Measurements from ENCODE around the gene DYRK1A.
"Not testable (repeated sequence)": the region's sequence is repeated elsewhere in the genome, so short reads cannot be mapped to it uniquely, and the experiment has no call there.

DYRK1A gene

DNA sequence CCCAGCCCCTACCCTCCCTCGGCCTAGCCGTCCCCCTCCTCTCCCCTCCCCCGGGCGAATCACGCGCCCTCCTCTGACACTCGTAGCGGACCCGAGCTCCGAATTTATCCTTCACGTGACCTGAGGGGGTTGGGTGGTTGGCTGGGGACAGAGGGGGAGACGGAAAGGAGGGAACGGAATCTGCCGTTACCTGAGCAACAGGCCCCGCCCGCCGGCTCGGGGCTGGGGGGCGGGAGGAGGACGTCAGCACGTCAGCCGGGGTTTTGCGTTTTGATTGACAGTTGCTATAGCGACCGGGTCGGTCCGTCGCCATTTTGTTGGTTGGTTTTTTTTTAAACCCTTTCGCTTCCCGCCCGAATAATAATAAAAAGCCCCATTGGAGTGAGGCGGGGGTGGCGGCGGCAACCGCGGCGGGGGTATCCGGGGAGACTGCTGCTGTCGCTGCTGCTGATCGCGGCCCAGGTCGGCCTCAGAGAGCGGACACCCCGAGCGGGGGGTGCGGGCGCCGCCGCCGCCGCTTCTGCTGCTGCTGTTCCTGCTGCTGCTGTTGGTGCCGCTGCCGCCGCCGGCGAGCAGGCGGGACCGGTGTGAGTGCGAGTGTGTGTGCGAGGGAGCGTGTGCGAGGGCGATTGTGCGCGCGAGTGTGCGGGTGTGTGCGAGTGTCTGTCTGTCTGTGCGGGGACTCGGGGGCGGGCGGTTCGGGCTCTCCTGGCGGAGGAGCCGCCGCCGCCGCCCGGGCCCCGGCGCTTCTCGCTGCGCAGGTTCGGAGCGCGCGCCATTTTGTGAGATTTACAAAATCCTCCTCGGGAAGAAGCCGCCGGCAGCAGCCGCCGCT is at the start of gene DYRK1A:
Gene DYRK1A, plus strand, starts transcription at position 292 of the 835 bp plus-strand sequence. CDS start 53,602 bp downstream, outside the sequence.
- peak within 1 kb of the TSS; percentile 69 for H3K4me3 ChIP-seq (ENCODE audit: low read depth, low read length)
- peak; percentile 99 for DNase-seq (ENCODE audit: low read depth)

DNA sequence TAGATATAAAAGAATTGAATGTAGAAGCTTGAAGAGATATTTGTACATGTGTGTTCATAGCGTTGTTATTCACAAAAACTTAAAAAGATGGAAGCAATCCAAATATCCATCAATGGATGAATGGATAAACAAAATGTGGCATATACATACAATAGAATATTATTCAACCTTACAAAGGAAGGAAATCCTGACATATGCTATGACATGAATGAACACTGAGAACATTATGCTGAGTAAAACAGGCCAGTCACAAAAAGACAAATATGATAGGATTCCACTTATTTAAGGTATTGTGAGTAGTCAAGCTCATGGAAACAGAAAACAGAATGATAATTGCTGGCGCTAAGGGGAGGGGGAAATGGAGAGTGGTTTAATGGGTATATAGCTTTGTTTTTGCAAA is 47.0 kb upstream of the DYRK1A start:
- no peak overlapping the region for H3K4me3 ChIP-seq (ENCODE audit: low read depth, low read length)
- no peak for DNase-seq (ENCODE audit: low read depth)

DNA sequence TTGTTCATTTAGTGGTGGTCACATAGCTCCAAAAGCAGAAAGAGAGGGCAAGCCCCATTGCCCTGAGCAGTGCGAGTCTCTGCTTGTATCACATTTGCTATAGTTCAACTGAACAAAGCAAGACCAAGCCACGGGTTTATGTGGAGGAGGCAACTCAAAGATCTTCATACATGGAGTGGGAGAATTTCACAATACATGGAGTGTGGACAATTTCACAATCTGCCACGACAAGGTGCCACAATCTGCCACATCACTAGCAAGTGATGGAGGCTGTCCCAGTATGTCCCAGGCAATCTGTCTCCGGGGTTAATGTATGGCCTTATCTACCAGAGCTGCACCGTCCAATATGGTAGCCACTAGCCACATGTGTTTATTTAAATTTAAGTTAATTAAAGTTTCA is 44.5 kb upstream of the DYRK1A start:
- no peak for DNase-seq (ENCODE audit: low read depth)
- H3K4me3 ChIP-seq (ENCODE audit: low read depth, low read length): no peak overlapping the region

DNA sequence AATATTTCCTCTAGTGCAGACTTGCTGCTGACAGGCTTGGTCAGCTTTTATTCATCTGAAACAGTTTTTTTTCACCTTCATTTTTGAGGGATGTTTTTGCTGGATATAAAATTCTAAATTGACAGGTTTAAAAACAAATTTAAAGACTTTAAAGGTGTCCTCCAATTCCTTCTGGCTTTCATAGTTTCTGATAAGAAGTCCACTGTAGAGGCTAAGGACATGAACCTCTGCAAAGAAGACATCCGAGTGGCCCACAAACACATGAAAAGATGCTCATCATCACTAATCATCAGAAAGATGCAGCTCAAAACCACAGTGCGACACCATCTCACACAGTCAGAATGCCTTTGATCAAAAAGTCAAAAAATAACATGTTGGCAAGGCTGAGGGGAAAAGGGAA is 42.0 kb upstream of the DYRK1A start:
- no peak overlapping the region for H3K4me3 ChIP-seq (ENCODE audit: low read depth, low read length)
- DNase-seq (ENCODE audit: low read depth): no peak

DNA sequence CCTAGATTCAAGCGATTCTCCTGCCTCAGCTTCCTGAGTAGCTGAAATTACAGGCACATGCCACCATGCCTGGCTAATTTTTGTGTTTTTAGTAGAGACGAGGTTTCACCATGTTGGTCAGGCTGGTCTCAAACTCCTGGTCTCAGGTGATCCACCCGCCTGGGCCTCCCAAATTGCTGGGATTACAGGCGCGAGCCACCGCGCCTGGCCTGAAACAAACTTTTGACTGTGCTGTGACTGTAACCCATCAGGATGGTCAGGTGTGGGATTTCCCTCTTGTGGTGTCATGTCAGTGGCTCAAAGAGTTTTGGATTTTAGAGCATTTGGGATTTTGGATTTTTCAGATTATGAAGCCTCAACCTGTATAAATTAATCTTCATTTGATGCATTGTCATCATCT is 38.4 kb upstream of the DYRK1A start:
- DNase-seq (ENCODE audit: low read depth); H3K4me3 ChIP-seq (ENCODE audit: low read depth, low read length): not testable (repeated sequence)

DNA sequence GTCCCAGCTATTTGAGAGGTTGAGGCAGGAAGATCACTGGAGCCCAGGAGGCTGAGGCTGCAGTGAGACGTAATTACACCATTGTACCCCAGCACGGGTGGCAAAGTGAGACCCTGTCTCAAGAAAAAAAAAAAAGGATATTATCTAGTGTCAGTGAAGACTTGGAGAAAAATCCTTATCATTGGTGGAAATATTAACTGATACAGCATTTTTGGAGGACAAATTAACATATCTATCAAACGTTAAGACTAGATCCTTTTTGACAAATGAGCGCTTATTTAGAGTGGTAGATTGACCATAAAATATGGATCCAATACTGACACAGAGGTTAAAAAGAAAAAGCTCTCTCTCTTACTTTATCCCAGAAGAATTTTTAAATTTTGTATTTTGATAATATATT is 35.2 kb upstream of the DYRK1A start:
- no peak for DNase-seq (ENCODE audit: low read depth)
- no peak overlapping the region for H3K4me3 ChIP-seq (ENCODE audit: low read depth, low read length)

DNA sequence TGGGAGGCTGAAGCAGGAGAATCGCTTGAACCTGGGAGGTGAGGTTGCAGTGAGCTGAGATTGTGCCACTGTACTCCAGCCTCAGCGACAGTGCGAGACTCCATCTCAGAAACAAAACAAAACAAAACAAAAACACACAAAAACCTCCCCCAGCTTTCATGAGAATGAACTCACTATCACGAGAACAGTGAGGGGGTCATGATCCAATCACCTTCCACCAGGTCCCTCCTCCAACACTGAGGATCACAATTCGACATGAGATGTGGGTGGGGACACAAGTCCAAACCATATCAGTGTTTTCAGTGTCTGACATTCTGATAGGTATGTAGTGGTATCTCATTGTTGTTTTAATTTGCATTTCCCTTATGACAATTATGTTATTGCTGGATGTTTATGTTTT is 31.5 kb upstream of the DYRK1A start:
- DNase-seq (ENCODE audit: low read depth): no peak
- H3K4me3 ChIP-seq (ENCODE audit: low read depth, low read length): no peak overlapping the region

DNA sequence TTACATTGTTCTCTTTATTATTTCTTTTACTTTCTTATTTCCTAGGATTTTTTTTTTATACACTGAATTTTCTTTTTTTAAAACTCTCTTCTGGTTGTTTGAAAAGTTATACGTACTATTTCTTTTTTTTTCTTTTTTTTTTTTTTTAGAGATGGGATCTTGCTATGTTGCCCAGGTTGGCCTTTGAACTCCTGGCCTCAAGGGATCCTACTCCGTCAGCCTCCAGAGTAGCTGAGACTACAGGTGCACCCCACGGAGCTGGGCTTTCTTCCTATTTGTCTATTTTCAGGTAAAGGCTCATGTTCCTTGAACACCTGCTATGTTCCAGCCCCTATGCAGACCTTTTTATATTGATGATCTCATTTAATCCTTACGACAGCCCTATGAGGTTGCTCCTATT is 29.4 kb upstream of the DYRK1A start:
- no peak overlapping the region for H3K4me3 ChIP-seq (ENCODE audit: low read depth, low read length)
- DNase-seq (ENCODE audit: low read depth): no peak

DNA sequence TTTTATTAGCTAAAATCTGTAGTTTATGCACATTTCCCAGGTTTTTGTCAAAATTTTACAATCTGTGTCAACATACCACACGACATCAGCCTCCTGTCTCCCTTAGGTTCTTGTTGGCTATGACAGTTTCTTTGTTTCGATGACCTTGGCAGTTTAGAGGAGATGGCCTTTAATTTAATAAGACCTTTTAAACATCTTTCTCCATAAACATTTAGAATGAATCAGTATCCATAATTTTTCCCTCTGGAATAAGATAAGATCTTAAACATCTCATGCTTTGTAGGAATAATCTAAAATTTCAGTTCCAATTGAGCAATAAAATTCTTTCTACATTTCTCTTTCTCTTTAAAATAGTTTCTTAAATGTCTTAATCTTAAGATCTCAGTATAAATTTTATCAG is 28.7 kb upstream of the DYRK1A start:
- no peak overlapping the region for H3K4me3 ChIP-seq (ENCODE audit: low read depth, low read length)
- DNase-seq (ENCODE audit: low read depth): no peak

DNA sequence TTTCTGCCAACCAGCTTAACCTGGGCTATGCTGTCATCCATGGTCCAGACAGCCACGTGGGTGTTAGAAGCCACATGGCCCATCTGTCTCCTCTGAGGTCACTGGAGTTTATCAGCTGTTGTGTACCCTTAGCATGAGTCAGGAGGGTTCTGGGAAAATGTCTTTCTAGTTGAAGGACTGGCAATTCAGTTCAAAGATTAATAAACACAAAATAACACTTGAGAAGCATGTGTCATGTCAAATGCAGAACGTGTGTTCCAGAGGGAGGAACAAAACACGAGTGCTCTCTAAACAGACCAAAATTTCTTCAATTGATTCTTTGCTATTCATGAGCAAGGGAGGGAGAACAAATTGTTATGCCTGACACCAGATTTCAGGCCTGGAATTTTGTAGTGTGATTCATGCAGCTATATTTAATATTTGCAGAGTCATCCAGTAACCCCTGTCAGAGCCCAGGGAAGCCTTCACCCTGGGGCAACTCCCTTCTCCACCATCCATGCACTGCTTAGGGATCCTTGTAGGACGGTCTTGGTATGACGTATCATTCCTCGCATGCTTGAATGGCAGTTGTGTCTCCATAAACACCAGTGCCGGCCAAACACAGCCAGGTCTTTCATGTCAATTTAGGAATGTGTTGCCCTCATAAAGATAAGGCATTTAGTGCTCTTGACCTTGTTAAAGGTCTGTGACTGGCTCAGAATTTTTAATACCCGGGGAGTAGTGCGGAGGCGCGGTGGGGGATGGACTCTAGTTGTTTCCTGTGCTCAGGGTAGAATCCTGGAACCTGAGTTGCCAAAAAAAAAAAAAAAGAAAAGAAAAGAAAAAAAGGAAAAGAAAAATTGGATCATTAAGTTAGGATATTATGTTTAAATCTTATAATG is 27.7 kb upstream of the DYRK1A start:
- H3K4me3 ChIP-seq (ENCODE audit: low read depth, low read length): no peak overlapping the region

DNA sequence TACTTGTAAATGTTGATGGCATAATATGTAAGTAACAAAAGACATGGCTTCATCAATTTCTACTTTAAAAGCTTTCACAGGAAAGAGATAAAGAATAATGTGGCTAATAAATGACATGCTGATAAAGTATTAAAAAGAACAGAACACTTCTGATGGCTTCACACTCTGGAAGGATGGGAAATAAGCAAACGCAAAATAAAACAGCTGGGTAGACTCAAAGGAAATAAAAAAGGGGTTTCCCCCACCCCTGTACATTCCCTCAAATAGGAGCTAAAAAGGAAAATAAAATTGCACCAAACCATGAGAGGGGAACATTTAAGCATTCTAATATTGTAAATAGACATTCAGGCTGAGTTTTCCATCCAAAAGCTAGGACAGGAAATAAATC is 27.0 kb upstream of the DYRK1A start:
- no peak for DNase-seq (ENCODE audit: low read depth)
- H3K4me3 ChIP-seq (ENCODE audit: low read depth, low read length): no peak overlapping the region

More for the DNA sequence above, 27.7 kb upstream of the DYRK1A start:
- DNase-seq (ENCODE audit: low read depth): peak; percentile 78

DNA sequence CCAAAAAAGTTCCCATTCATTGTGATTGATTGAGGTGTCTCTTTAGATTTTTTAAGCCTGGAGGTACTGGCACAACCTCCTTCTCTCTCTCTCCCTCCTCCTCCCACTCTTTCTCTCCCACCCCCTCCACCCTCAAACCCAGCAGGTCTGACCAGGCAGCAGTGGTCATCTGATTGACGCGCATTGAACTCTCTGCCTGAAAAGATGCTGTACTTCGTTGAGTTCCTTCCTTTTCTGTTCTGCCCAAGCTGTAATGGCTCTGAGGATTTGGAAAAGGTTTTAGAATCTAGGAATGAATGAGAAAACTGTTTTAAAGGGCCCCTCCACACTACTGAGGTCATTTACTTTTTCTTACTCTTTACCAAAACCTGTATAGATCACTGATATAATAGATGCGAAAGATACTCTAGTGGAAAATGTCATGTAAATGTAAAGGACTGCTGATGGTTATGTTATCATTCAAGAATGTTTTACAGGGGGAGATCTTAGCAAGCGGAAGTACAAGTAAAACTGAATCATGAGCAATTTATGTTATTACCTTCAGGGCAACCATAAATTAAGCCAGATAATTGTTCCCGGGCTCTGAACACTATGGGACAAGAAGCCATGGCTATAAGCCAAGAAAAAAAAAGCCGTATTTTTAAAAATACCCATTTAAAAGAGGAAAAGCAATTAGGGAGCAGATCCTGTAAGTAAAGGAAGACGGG is 25.2 kb upstream of the DYRK1A start:
- H3K4me3 ChIP-seq (ENCODE audit: low read depth, low read length): no peak overlapping the region
- DNase-seq (ENCODE audit: low read depth): no peak

DNA sequence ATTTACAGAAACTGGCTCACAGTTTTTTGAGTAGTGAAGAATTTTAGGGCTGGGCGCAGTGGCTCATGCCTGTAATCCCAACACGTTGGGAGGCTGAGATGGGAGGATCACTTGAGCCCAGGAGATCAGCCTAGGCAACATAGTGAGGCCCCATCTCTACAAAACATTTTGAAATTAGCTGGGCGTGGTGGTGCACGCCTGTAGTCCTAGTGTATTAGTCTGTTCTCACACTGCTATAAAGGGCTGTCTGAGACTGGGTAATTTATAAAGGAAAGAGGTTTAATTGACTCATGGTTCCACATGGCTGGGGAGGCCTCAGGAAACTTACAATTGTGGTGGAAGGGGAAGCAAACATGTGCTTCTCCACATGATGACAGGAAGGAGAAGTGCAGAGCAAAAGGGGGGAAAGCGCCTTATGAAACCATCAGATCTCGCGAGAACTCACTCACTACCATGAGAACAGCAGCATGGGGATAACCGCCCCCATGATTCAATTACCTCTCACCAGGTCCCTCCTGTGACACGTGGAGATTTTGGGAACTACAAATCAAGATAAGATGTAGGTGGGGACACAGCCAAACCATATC is 24.4 kb upstream of the DYRK1A start:
- no peak overlapping the region for H3K4me3 ChIP-seq (ENCODE audit: low read depth, low read length)
- DNase-seq (ENCODE audit: low read depth): no peak

DNA sequence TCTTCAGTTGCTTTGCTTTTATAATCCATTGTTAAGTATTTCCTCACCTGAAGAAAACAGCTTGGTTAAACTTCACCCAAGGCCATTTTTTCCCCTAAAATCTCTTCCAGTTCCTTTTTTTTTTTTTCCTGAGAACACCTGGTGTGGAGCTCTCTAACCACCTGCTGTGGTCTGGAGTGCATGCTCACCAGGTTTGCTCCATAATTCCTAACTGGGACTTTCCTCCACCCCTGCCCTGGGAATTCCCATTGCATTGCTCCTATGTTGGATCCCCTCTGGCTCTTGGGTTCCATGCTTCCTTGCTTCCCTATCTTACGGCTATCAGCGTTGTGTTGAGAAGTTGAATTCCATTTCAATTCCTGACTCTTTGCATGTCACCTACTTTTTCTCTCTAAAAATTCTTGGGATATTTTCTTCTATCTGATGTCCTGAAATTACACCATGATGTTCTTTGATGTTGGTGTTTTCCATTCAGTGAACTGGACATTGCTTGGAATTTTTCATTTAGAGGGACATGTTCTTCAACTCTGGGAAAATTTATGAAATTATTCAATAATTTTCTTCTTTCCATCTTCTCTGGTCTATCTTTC is 19.6 kb upstream of the DYRK1A start:
- no peak for DNase-seq (ENCODE audit: low read depth)
- no peak overlapping the region for H3K4me3 ChIP-seq (ENCODE audit: low read depth, low read length)

DNA sequence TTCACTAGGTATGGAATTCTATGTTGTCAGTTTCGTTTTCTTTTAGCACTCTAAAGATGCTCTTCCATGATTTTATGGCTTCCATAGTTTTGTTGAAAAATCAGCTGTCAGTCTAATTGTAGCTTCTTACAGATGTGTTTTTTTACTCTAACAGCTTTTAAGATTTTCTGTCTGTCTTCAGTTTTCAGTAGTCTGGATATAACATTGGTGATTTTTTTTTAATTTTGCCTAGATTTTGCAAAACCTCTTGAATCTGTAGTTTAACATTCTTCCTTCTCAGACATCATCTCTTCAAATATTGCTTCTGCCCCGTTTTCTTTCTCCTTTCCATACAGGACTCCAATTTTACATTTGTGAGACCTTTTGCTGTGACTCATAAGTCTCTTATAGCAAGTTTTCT is 17.9 kb upstream of the DYRK1A start:
- no peak overlapping the region for H3K4me3 ChIP-seq (ENCODE audit: low read depth, low read length)
- DNase-seq (ENCODE audit: low read depth): no peak

DNA sequence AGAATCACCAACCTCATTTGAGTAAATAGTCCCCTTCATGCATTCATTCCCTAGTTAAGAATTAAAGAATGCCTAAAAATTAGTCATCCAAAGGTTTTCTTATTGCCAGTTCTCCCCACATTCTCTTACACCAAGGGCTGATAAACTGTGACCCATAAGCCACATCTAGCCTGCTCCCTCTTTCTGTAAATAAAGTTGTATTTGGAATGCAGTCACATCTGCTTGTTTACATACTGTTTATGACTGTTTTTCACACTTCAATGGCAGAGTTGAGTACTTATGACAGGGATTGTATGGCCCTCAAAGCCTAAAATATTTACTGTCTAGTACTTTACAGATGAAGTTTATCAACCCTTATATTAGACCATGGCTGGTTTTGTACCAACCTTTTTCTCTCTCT is 16.1 kb upstream of the DYRK1A start:
- DNase-seq (ENCODE audit: low read depth): no peak
- H3K4me3 ChIP-seq (ENCODE audit: low read depth, low read length): no peak overlapping the region

DNA sequence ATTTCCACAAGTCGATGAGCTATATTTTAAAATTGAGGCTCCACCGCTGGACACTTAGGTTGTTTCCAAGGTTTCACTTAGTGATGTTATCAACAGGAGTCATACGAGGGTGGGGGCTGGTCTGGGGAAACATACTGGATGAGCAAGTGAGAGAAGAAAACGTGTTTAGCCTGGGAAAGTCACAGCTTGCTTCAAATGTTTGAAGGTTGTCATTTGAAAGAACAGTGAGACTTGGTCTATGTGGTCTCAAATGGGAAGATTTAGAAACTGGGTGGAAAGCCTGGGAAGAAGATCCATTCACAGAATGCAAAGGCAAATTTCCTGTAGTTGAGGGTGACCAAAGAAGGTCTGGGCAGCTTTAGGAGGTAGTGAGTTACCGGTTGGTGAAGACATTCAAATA is 9.9 kb upstream of the DYRK1A start:
- H3K4me3 ChIP-seq (ENCODE audit: low read depth, low read length): no peak overlapping the region
- no peak for DNase-seq (ENCODE audit: low read depth)

DNA sequence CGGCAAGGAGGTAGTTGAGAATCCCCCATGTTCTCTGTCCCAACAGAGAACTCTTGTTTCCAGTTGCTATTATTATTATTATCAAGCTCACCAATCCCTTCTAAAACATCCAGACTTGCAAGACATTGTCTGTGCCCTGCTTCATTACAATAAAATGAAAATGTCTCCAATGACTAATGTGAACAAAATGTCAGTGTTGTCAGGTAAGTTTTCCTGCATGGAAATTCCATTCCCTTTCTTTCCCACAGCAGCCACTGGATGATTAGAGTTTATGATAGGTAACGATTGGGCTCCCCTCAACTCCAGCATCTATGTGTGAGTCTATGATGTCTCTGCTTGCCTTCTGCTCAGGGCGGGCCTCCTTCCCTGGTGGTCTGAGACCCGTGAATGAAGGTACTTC is 8.9 kb upstream of the DYRK1A start:
- DNase-seq (ENCODE audit: low read depth): no peak
- no peak overlapping the region for H3K4me3 ChIP-seq (ENCODE audit: low read depth, low read length)

DNA sequence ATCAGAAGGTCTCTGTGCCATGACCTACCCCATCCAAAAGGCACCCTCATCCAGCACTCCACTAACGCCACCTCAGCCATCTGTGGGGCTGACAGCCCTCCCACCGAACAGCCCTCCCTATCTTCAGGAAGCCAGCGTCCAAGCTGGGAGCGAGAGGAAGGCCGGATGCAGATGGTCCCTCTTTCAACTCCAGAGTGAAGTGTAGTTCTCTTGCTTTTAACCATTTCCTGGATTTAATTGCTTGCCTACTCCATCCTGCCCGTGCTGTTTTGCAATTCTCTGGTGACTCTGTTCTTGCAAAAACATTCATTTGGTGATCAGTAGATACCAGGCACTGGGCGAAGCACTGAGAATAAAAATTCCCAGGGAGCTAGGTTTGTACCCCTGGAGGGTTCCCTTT is 8.2 kb upstream of the DYRK1A start:
- no peak overlapping the region for H3K4me3 ChIP-seq (ENCODE audit: low read depth, low read length)
- no peak for DNase-seq (ENCODE audit: low read depth)

All from skeletal muscle cell (primary cell).